Measurements from ENCODE around the gene RAD18. TPM values are rescaled to one million over a fixed set of nuclear protein-coding genes. Genes with fewer than 3 reads are reported as not detected.

Gene RAD18
- total RNA-seq, 2 experiments from 2014 or later: 47.4 to 50.3 TPM

GRCh38 chr3:8851703-8852102, 111.6 kb downstream of the RAD18 start:
- no peak for ATAC-seq
- Mint-ChIP-seq H3K9me3 (no peaks in the 10 kb centered on the region), H3K27me3 (no peaks in the 10 kb centered on the region), H3K4me1 (ENCODE audit: low read depth) (no peaks in the 10 kb centered on the region), H3K27ac (no peak overlapping the region), H3K4me3 (no peak overlapping the region), H3K36me3 (ENCODE audit: low read depth) (peaks cover 4% of the 10 kb centered on the region)
- ChIA-PET POLR2A (no interaction called here), CTCF (interaction anchor here (1.2 to 1.8 kb wide), 2 partner anchors 82 to 451 kb away, joined by 3 to 6 read pairs; partner anchors contain the start of gene OXTR)
- DNase-seq: no peak
- intact Hi-C loops (cut with micrococcal nuclease): no loop called here
- no peak for TF ChIP-seq CTCF (IDR thresholded peaks at IDR 0.05)

- no peak overlapping the region for H3K27ac Mint-ChIP-seq
- POLR2A ChIA-PET: no interaction called here
- TF ChIP-seq CTCF (IDR thresholded peaks at IDR 0.05): no peak
- DNase-seq (no peak), ATAC-seq (no peak)
- H3K4me3 Mint-ChIP-seq: no peak overlapping the region
- intact Hi-C loops (cut with micrococcal nuclease): no loop called here
- H3K9me3 Mint-ChIP-seq: no peaks in the 10 kb centered on the region
- H3K36me3 Mint-ChIP-seq (ENCODE audit: low read depth): no peaks in the 10 kb centered on the region
- H3K4me1 Mint-ChIP-seq (ENCODE audit: low read depth): no peaks in the 10 kb centered on the region
- CTCF ChIA-PET: no interaction called here
- H3K27me3 Mint-ChIP-seq: no peaks in the 10 kb centered on the region
Observed at GRCh38 chr3:8848696-8849131, 114.6 kb downstream of the RAD18 start.

GRCh38 chr3:8847317-8847716, 116.0 kb downstream of the RAD18 start:
- Mint-ChIP-seq H3K4me1 (ENCODE audit: low read depth) (no peaks in the 10 kb centered on the region), H3K36me3 (ENCODE audit: low read depth) (no peaks in the 10 kb centered on the region), H3K27ac (no peak overlapping the region), H3K4me3 (no peak overlapping the region), H3K9me3 (no peaks in the 10 kb centered on the region), H3K27me3 (no peaks in the 10 kb centered on the region)
- ATAC-seq (no peak), DNase-seq (no peak)
- CTCF ChIA-PET: interaction anchor here (0.6 to 1.9 kb wide), 2 partner anchors 15 to 78 kb away, joined by 3 to 5 read pairs; partner anchors contain the start of gene OXTR
- POLR2A ChIA-PET: no interaction called here
- no peak for TF ChIP-seq CTCF (IDR thresholded peaks at IDR 0.05)
- intact Hi-C loops (cut with micrococcal nuclease): no loop called here

GRCh38 chr3:8846176-8846575, 117.1 kb downstream of the RAD18 start:
- ChIA-PET POLR2A (no interaction called here), CTCF (no interaction called here)
- Mint-ChIP-seq H3K4me1 (ENCODE audit: low read depth) (no peaks in the 10 kb centered on the region), H3K36me3 (ENCODE audit: low read depth) (no peaks in the 10 kb centered on the region), H3K27ac (no peak overlapping the region), H3K4me3 (no peak overlapping the region), H3K27me3 (no peaks in the 10 kb centered on the region), H3K9me3 (no peaks in the 10 kb centered on the region)
- no peak for DNase-seq
- no peak for TF ChIP-seq CTCF (IDR thresholded peaks at IDR 0.05)
- intact Hi-C loops (cut with micrococcal nuclease): no loop called here
- ATAC-seq: no peak

- intact Hi-C loops (cut with micrococcal nuclease): no loop called here
- ChIA-PET POLR2A (no interaction called here), CTCF (no interaction called here)
- Mint-ChIP-seq H3K27me3 (no peaks in the 10 kb centered on the region), H3K4me3 (no peak overlapping the region), H3K9me3 (no peaks in the 10 kb centered on the region), H3K4me1 (ENCODE audit: low read depth) (no peaks in the 10 kb centered on the region), H3K27ac (no peak overlapping the region), H3K36me3 (ENCODE audit: low read depth) (no peaks in the 10 kb centered on the region)
- no peak for ATAC-seq
- DNase-seq: no peak
- no peak for TF ChIP-seq CTCF (IDR thresholded peaks at IDR 0.05)
Observed at GRCh38 chr3:8845641-8846040, 117.6 kb downstream of the RAD18 start.
